Glutamatergic neuron (in vitro differentiated cells): ENCODE measurements around the gene MOB3B. TPM values are rescaled to one million over a fixed set of nuclear protein-coding genes. Genes with fewer than 3 reads are reported as not detected.

Source experiments
- DNase-seq: peaks from one replicate; pipeline ENCODE4 v3.0.0; 2022
- H3K27ac Mint-ChIP-seq: one replicate; pipeline ENCODE4 v1.8.0; 2020; ENCODE audit warnings: mild to moderate bottlenecking, mixed read lengths, inconsistent platforms; ENCODE audit not compliant: unreplicated experiment
- H3K27me3 Mint-ChIP-seq: one replicate; pipeline ENCODE4 v1.8.0; 2020; ENCODE audit warnings: mild to moderate bottlenecking, moderate library complexity, mixed read lengths, inconsistent platforms; ENCODE audit not compliant: unreplicated experiment
- H3K36me3 Mint-ChIP-seq: one replicate; pipeline ENCODE4 v1.8.0; 2020; ENCODE audit warnings: mild to moderate bottlenecking, mixed read lengths, inconsistent platforms; ENCODE audit not compliant: unreplicated experiment
- H3K4me1 Mint-ChIP-seq: one replicate; pipeline ENCODE4 v1.8.0; 2020; ENCODE audit warnings: mild to moderate bottlenecking, low read depth, mixed read lengths, inconsistent platforms; ENCODE audit not compliant: unreplicated experiment
- H3K4me3 Mint-ChIP-seq: one replicate; pipeline ENCODE4 v1.8.0; 2020; ENCODE audit warnings: mild to moderate bottlenecking, mixed read lengths, inconsistent platforms; ENCODE audit not compliant: unreplicated experiment
- H3K9me3 Mint-ChIP-seq: one replicate; pipeline ENCODE4 v1.8.0; 2020; ENCODE audit warnings: mild to moderate bottlenecking, moderate library complexity, mixed read lengths, inconsistent platforms; ENCODE audit not compliant: unreplicated experiment
- total RNA-seq: library from RNA; stranded (reverse); fragmentation: NEBNext Ultra II Directional; extraction: Animal tissue kit (Norgen Biotek cat#: 25700); gene quantifications from one replicate; pipeline ENCODE4 v1.2.1, GENCODE V29; 2021; ENCODE audit not compliant: unreplicated experiment
- TF ChIP-seq, protein P1 (sequence below): fragments of 200-600 bp; sonication (generic); IDR thresholded peaks from one replicate; pipeline ENCODE4 v1.5.0; 2021; ENCODE audit not compliant: partially characterized antibody, unreplicated experiment

The MOB3B gene
- total RNA-seq, 1 donor from 2014 or later, result 1.8 TPM

DNA sequence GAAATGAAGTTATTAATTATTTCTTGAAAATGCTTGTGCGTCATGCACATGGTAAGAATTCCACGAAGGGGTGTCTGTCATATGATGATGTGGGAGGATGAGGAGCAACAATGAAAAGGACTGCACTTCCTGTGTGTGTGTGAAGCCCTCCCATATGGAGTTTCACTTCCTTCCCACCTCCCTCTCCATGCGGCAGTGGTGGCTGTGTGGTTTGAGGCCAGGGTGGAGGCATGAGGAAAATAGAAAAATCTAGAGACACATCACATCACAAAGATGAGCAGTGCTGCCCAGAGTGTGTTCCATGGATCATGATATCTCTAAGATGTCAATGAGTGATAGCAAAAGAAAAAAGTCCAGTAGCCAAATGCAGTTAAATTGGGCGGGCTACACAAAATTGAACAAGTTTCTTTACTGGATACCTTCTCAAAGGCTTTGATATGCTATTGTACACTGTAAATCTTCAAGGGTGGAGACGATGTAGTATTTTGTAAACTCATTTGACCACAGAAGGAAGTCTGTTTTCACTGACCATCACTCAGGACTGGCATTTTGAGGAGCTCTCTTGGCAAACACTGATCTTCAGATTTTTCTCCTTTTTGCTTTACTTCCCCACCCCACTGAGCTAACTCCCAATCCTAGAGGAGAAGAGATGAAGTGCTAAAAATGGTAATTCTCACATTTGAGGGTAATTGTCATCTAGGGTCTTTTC, 177.0 kb downstream of the MOB3B start:
- no peak overlapping the region for H3K27ac Mint-ChIP-seq
- H3K9me3 Mint-ChIP-seq, result no peaks in the 10 kb centered on the region
- H3K36me3 Mint-ChIP-seq, result no peaks in the 10 kb centered on the region
- TF ChIP-seq, protein P1, sequence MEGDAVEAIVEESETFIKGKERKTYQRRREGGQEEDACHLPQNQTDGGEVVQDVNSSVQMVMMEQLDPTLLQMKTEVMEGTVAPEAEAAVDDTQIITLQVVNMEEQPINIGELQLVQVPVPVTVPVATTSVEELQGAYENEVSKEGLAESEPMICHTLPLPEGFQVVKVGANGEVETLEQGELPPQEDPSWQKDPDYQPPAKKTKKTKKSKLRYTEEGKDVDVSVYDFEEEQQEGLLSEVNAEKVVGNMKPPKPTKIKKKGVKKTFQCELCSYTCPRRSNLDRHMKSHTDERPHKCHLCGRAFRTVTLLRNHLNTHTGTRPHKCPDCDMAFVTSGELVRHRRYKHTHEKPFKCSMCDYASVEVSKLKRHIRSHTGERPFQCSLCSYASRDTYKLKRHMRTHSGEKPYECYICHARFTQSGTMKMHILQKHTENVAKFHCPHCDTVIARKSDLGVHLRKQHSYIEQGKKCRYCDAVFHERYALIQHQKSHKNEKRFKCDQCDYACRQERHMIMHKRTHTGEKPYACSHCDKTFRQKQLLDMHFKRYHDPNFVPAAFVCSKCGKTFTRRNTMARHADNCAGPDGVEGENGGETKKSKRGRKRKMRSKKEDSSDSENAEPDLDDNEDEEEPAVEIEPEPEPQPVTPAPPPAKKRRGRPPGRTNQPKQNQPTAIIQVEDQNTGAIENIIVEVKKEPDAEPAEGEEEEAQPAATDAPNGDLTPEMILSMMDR, result no peak
- peaks cover 2% of the 10 kb centered on the region for H3K27me3 Mint-ChIP-seq
- H3K4me1 Mint-ChIP-seq, result peaks cover 2% of the 10 kb centered on the region
- H3K4me3 Mint-ChIP-seq, result no peak overlapping the region
- DNase-seq, result no peak

DNA sequence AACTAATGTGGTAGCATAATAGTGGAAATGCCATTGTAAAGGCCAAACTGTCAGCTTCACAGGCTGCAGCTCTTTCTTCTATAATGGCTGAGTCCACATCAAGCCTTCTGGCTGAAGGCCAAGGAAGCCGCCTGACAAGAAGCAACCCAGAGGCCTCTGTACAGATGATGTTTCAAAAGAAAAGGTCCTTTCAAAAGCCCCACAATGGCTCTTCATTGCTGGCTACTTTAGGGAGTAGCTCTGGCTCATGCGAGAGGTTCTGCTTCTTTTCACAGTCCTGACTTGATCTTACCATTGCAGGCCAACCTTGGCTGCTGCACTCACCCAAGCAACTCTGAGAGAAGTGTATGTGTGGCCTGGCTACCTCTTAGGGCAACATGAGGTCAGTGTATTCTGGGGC, 178.2 kb downstream of the MOB3B start:
- Mint-ChIP-seq H3K9me3 (no peaks in the 10 kb centered on the region), H3K4me1 (peaks cover 2% of the 10 kb centered on the region), H3K27me3 (peaks cover 2% of the 10 kb centered on the region), H3K4me3 (no peak overlapping the region), H3K36me3 (no peaks in the 10 kb centered on the region), H3K27ac (no peak overlapping the region)
- no peak for DNase-seq
- TF ChIP-seq, protein P1, result no peak

DNA sequence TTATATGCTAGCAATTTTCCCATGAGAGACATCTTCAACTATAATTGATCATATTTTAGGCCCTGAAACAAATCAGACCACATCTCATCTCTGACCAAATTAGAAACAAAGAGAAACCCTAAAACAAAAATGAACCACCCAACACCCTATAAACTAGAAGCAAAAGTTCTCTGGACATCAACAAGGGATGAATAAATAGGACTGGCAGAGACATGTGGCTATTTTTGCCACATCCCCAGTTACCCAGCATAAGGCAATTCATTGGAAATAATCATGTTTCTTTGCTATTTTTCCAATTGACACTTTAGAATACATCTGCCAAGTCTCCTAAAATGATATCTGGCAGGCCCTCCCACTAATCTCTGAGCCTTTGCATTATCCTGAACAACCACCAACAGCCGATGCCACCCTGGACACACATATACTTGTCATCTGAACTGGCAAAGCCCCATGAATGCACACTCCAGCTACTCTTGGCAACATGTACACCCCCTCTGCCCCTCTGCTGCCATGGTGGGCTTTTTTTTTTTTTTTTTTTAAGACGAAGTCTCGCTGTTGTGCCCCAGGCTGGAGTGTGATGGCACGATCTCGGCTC, 179.1 kb downstream of the MOB3B start:
- H3K36me3 Mint-ChIP-seq, result no peaks in the 10 kb centered on the region
- no peak overlapping the region for H3K27ac Mint-ChIP-seq
- DNase-seq, result no peak
- H3K9me3 Mint-ChIP-seq, result no peaks in the 10 kb centered on the region
- H3K4me3 Mint-ChIP-seq, result no peak overlapping the region
- TF ChIP-seq, protein P1, result no peak
- peaks cover 2% of the 10 kb centered on the region for H3K27me3 Mint-ChIP-seq
- H3K4me1 Mint-ChIP-seq, result peaks cover 2% of the 10 kb centered on the region

DNA sequence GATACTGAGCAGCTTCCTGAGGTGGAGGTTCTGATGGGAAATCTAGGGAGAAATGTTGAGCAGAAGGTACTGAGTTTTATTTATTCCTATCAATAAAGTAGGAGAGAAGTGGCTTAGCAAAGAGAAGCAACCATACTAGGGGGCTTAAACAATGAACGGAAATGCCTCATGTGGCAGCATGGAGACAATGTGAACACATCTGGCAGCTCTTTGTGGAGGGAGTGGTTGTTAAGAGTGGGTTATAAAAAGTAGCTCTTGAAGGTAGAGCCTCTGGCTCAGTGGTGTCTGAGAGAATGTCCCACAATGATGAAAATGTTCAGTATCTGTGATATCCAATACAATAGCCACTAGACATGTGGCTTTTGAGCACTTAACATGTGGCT, 179.9 kb downstream of the MOB3B start:
- H3K36me3 Mint-ChIP-seq, result no peaks in the 10 kb centered on the region
- TF ChIP-seq, protein P1, result no peak
- H3K9me3 Mint-ChIP-seq, result no peaks in the 10 kb centered on the region
- no peak overlapping the region for H3K27ac Mint-ChIP-seq
- H3K27me3 Mint-ChIP-seq, result peaks cover 2% of the 10 kb centered on the region
- no peak for DNase-seq
- H3K4me1 Mint-ChIP-seq, result peaks cover 2% of the 10 kb centered on the region
- H3K4me3 Mint-ChIP-seq, result no peak overlapping the region
